22Rv1 (cell line): ENCODE results near the gene EXOC4.

Experiments used
- H3K27ac ChIP-seq: fragments of 450-650 bp; 2 replicates; pipeline ENCODE4 v1.5.1; 2017
- CTCF ChIP-seq: fragments of 450-650 bp; IDR thresholded peaks from 2 replicates; pipeline ENCODE4 v1.5.1; 2017; ENCODE audit warnings: mild to moderate bottlenecking
- ZFX ChIP-seq: fragments of 450-650 bp; IDR thresholded peaks from 2 replicates; pipeline ENCODE4 v1.6.1; 2017; ENCODE audit warnings: antibody characterized with exemption, borderline replicate concordance

The EXOC4 gene

DNA sequence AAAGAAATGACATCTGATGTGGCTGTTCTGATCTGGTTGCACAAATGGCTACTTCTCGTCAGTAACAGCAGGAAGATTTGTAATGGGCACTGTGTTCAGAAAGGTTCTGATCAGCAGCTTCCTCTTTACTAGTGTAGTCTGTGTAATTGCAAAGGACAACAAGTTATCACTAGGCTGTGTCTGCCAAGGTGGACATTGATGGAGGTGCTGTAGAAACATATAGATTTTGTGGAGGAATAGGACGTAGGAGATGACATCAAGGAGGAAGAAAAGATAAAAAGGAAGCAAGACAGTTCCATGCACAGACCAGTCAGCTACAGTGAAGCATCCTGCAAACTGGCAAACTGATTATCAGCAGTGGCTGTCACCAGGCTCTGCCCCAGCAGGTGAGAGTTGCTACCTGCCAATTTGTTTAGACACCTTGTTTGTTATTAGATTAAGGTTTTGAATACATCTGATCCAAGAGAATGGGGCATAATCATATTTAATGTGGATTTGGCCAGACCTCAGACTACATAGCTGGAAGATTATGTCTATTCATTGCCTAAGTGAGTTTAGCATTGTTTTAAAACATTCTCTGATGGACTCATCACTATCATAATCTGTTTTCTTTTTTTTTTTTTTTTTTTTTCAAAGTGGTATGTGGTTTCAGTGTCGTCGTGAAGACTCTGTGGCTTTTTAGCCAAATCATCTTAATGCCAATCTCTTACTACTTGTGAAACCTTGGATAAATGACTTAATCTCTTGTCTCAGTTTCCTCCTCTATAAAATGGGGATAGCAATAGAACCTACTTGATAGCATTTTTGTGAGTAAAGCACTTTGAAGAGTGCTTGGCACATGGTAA, 456.4 kb downstream of the EXOC4 start:
- TF ChIP-seq ZFX (no peak), CTCF (no peak)
- no peak overlapping the region for H3K27ac ChIP-seq

- no peak overlapping the region for H3K27ac ChIP-seq
Observed at GRCh38 chr7:133712544-133712943, 459.7 kb downstream of the EXOC4 start.

DNA sequence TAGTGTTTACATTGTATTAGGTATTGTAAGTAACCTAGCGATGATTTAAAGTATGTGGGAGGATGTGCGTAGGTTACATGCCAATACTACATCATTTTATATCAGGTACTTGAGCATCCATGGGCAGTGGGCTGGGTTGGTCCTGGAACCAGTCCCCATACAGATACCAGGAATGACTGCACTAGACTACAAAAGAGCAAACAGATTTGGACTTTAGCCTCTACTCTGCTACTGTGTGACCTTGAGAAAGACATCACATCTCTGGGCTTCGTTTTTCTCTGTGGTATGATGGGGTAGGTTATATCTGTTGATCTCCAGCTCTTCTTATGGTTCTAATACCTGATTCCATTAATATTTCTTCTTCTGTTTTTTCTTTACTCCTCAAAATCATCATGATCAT, 461.8 kb downstream of the EXOC4 start:
- H3K27ac ChIP-seq, result no peak overlapping the region
- no peak for TF ChIP-seq ZFX
- TF ChIP-seq CTCF, result no peak

More at GRCh38 chr7:133712544-133712943, 459.7 kb downstream of the EXOC4 start:
- TF ChIP-seq ZFX, result no peak
- no peak for TF ChIP-seq CTCF

- TF ChIP-seq CTCF (no peak), ZFX (no peak)
Observed at GRCh38 chr7:133718131-133718530, 465.3 kb downstream of the EXOC4 start.

GRCh38 chr7:133723044-133723443, 470.2 kb downstream of the EXOC4 start:
- no peak overlapping the region for H3K27ac ChIP-seq
- TF ChIP-seq CTCF (no peak), ZFX (no peak)

More at GRCh38 chr7:133718131-133718530, 465.3 kb downstream of the EXOC4 start:
- H3K27ac ChIP-seq, result no peak overlapping the region

GRCh38 chr7:133724148-133724547, 471.3 kb downstream of the EXOC4 start:
- TF ChIP-seq ZFX, result no peak
- no peak for TF ChIP-seq CTCF
- H3K27ac ChIP-seq, result no peak overlapping the region

DNA sequence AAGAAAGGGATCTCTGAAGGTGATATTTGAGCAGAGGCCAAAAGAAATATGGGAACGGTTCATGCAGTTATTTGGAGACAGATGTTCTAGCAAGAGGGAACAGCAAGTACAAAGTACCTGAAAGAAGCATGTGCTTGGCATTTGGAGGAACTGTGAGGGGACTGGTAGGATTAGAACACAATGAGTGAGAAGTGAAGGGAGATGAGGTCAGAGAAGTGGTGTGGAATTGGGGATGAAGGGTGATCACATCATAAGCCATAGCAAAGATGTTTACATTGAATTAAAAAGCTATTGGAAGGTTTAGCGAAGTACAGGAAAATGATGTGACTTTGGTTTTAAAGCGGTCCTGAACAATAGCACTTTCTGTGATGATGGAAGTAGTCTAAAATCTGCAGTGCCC, 471.8 kb downstream of the EXOC4 start:
- no peak for TF ChIP-seq CTCF
- no peak for TF ChIP-seq ZFX
- no peak overlapping the region for H3K27ac ChIP-seq
